HG03064 (cell line): ENCODE results near the gene MARK1.

ENCODE experiments used
- ATAC-seq: cut with Tn5 transposase; IDR thresholded peaks from one replicate; pipeline ENCODE4 v1.9.1; 2021; ENCODE audit warnings: low read depth; ENCODE audit not compliant: unreplicated experiment

The MARK1 gene

DNA sequence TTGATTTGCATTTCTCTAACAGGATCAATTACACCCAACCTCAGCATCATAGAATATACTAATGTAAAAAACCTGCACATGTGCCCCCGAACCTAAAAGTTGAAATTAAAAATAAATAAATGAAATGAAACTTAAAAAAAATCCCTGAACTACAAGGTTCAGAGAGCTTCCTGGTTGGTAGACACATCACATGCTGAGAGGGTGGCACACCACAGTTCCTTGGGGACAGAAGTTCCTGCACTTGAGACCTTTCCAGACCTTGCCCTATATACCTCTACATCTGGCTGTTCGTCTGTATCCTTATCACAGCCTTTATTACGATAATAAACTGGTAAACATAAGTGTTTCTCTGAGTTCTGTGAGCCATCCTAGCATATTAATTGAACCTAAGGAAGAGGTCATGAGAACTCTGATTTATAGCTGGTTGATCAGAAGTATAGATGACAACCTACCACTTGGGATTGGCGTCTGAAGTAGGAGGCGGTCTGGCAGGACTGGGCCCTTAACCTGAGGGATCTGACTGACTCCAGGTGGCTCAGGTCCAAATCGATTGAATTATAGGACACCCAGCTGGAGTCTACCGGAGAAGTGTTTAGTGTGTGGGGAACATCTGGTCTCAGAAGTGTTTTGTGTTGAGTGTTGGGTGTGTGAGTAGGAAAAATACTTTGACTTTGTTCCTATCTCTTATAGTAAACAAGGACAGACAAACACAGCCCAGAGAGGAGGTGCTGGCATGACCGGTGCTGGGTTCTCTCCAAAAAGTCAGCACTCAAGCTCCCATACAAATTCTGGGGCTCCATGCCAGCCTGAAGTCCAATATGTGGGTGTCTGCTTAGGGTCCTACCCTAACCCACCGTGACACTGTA, 181.2 kb downstream of the MARK1 start:
- no peak for ATAC-seq

GRCh38 chr1:220710333-220710732, 182.4 kb downstream of the MARK1 start:
- no peak for ATAC-seq

GRCh38 chr1:220711056-220711809, 183.3 kb downstream of the MARK1 start:
- no peak for ATAC-seq
